Measurements from ENCODE around the gene CACNA1D. TPM values are rescaled to one million over a fixed set of nuclear protein-coding genes. Genes with fewer than 3 reads are reported as not detected.

The CACNA1D gene
- total RNA-seq, 2 donors from 2014 or later: 9.9 to 20.4 TPM

- Histone ChIP-seq H3K9me3 (no peaks in the 10 kb centered on the region), H3K36me3 (replicated peaks in 1 of 2; ENCODE audit: insufficient read depth in 1 of 2, low read depth in 2 of 2) (no peaks in the 10 kb centered on the region), H3K27me3 (no peaks in the 10 kb centered on the region), H3K27ac (no peak overlapping the region), H3K4me1 (peaks cover 15% of the 10 kb centered on the region), H3K4me3 (no peak overlapping the region)
- ATAC-seq: no peak
- no peak for DNase-seq
- intact Hi-C loops (cut with DNase I): no loop called here
- TF ChIP-seq CTCF (IDR thresholded peaks at IDR 0.05) (no peak), POLR2A (IDR thresholded peaks at IDR 0.05) (no peak)
- WGBS, 2 donors: 53 to 61% methylated on average over 3 of the region's 3 CpGs
Measured at GRCh38 chr3:53510508-53510907, 16.1 kb downstream of the CACNA1D start.

- intact Hi-C loops (cut with DNase I): no loop called here
- Histone ChIP-seq H3K4me3 (no peak overlapping the region), H3K36me3 (replicated peaks in 1 of 2; ENCODE audit: insufficient read depth in 1 of 2, low read depth in 2 of 2) (no peaks in the 10 kb centered on the region), H3K27me3 (no peaks in the 10 kb centered on the region), H3K4me1 (peaks cover 8% of the 10 kb centered on the region), H3K9me3 (no peaks in the 10 kb centered on the region), H3K27ac (no peak overlapping the region)
- 76 to 89% methylated on average over 13 of the region's 13 CpGs for WGBS, 2 donors
- no peak for DNase-seq
- no peak for ATAC-seq
- no peak for TF ChIP-seq POLR2A (IDR thresholded peaks at IDR 0.05)
- no peak for TF ChIP-seq CTCF (IDR thresholded peaks at IDR 0.05)
Measured at GRCh38 chr3:53511246-53511645, 16.8 kb downstream of the CACNA1D start.

GRCh38 chr3:53513556-53514190 is 19.3 kb downstream of the CACNA1D start:
- WGBS, 2 donors: 78 to 86% methylated on average over 7 of the region's 7 CpGs
- Histone ChIP-seq H3K4me1 (no peaks in the 10 kb centered on the region), H3K36me3 (replicated peaks in 1 of 2; ENCODE audit: insufficient read depth in 1 of 2, low read depth in 2 of 2) (no peaks in the 10 kb centered on the region), H3K27me3 (no peaks in the 10 kb centered on the region), H3K27ac (no peak overlapping the region), H3K4me3 (no peak overlapping the region), H3K9me3 (no peaks in the 10 kb centered on the region)
- no peak for DNase-seq
- intact Hi-C loops (cut with DNase I): no loop called here
- peak in 2 of 7 experiments; percentile 16 to 20 for TF ChIP-seq CTCF (IDR thresholded peaks at IDR 0.05)
- TF ChIP-seq POLR2A (IDR thresholded peaks at IDR 0.05): no peak
- ATAC-seq: no peak

- Histone ChIP-seq H3K27ac (no peak overlapping the region), H3K4me1 (no peaks in the 10 kb centered on the region), H3K27me3 (no peaks in the 10 kb centered on the region), H3K4me3 (no peak overlapping the region), H3K36me3 (replicated peaks in 1 of 2; ENCODE audit: insufficient read depth in 1 of 2, low read depth in 2 of 2) (no peaks in the 10 kb centered on the region), H3K9me3 (no peaks in the 10 kb centered on the region)
- TF ChIP-seq POLR2A (IDR thresholded peaks at IDR 0.05) (no peak), CTCF (IDR thresholded peaks at IDR 0.05) (no peak)
- intact Hi-C loops (cut with DNase I): no loop called here
- 61 to 69% methylated on average over 5 of the region's 5 CpGs for WGBS, 2 donors
- peak; percentile 35 for ATAC-seq
- DNase-seq: peak in 2 of 4 donors; percentile 32 to 35
Measured at GRCh38 chr3:53516339-53516738, 21.9 kb downstream of the CACNA1D start.

GRCh38 chr3:53518495-53518981 is 24.1 kb downstream of the CACNA1D start:
- no peaks in the 10 kb centered on the region for H3K27me3 ChIP-seq
- no peaks in the 10 kb centered on the region for H3K36me3 ChIP-seq (replicated peaks in 1 of 2; ENCODE audit: insufficient read depth in 1 of 2, low read depth in 2 of 2)
- DNase-seq (peak in 1 of 4 donors; percentile 22), ATAC-seq (peak; percentile 42)
- H3K4me1 ChIP-seq: no peaks in the 10 kb centered on the region
- no peaks in the 10 kb centered on the region for H3K9me3 ChIP-seq
- WGBS, 2 donors: 39 to 49% methylated on average over 6 of the region's 6 CpGs
- intact Hi-C loops (cut with DNase I): no loop called here
- no peak overlapping the region for H3K27ac ChIP-seq
- TF ChIP-seq POLR2A (IDR thresholded peaks at IDR 0.05): no peak
- TF ChIP-seq CTCF (IDR thresholded peaks at IDR 0.05): no peak
- no peak overlapping the region for H3K4me3 ChIP-seq

Measured in body of pancreas (tissue), 4 donors.